ENCODE results near the gene MED10.

DNA sequence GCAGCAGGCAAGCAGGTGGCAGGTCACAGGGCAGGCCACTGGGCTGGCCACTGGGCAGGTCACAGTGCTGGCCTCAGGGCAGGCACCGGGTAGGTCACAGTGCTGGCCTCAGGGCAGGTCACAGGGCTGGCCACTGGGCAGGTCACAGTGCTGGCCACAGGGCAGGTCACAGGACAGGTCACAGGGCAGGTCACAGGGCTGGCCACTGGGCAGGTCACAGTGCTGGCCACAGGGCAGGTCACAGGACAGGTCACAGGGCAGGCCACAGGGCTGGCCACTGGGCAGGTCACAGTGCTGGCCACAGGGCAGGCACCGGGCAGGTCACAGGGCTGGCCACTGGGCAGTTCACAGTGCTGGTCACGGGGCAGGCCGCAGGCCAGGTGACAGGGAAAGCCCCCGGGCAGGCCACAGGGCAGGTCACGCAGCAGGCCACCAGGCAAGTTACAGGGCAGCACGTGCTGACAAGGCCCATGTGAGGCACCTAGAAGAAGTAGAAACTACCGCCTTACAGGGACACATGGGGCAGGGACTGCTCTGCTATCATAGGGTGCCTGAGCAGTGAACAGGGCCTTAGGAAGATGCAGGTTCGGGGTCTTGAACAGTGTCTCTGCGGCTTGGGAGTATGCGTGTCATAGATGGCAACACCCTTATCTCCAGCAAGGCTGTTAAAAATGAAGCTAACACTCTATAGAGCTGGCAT lies 18.6 kb upstream of the MED10 start:
- TF ChIP-seq CTCF (IDR thresholded peaks at IDR 0.05), result no peak
- no peak for TF ChIP-seq POLR2A (IDR thresholded peaks at IDR 0.05)
